SK-N-SH (cell line): ENCODE data around the gene SSUH2. TPM values are rescaled to one million over a fixed set of nuclear protein-coding genes. Genes with fewer than 3 reads are reported as not detected.

ENCODE experiments used
- CTCF ChIA-PET: fragments of 300-600, 350-600 bp; formaldehyde crosslinking; extraction: SDS; loops from one replicate; lab custom pipeline; 2021; lab: Yijun Ruan, JAX
- POLR2A ChIA-PET: fragments of 350-600 bp; sonication (Branson Sonifier 250); formaldehyde crosslinking; extraction: SDS; loops from one replicate; lab custom pipeline; 2020; ENCODE audit warnings: antibody characterized with exemption, inconsistent platforms; lab: Yijun Ruan, JAX
- DNase-seq: peaks from one replicate; pipeline ENCODE4 v3.0.0; 2012
- H2AFZ ChIP-seq: fragments of 200-600 bp; sonication (generic); 2 replicates; pipeline ENCODE4 v1.8.1; 2016; ENCODE audit warnings: antibody characterized with exemption, mild to moderate bottlenecking, low read depth
- H3F3A ChIP-seq: fragments of 200-600 bp; sonication (generic); replicated peaks from 2 replicates; pipeline ENCODE3; 2016; ENCODE audit warnings: antibody characterized with exemption, mild to moderate bottlenecking; ENCODE audit not compliant: insufficient read depth
- H3K27ac ChIP-seq, 2 experiments: fragments of 200-500 bp in 1 of 2; fragments of 200-600 bp in 1 of 2; sonication (Bioruptor generic) in 1 of 2; sonication (generic), shearing (Covaris generic) in 1 of 2; 2 replicates each; pipeline versions ENCODE4 v1.5.1 to v1.6.1; 2014 to 2016; ENCODE audit warnings: low read depth in 2 of 2, inconsistent platforms in 1 of 2, low read length in 1 of 2, mild to moderate bottlenecking in 1 of 2, mixed read lengths in 1 of 2
- H3K27me3 ChIP-seq: fragments of 200-600 bp; sonication (generic), shearing (Covaris generic); 2 replicates; pipeline ENCODE4 v1.6.1; 2016; ENCODE audit warnings: mixed run types; ENCODE audit not compliant: insufficient read depth
- H3K36me3 ChIP-seq, 2 experiments: fragments of 200-500 bp in 1 of 2; fragments of 200-600 bp in 1 of 2; sonication (Bioruptor generic) in 1 of 2; sonication (generic) in 1 of 2; replicated peaks in 1 of 2; 2 replicates each; pipeline versions ENCODE3 to v1.5.1; 2014 to 2016; ENCODE audit warnings: low read length in 1 of 2, mild to moderate bottlenecking in 1 of 2; ENCODE audit not compliant: insufficient read depth in 2 of 2, control insufficient read depth in 1 of 2
- H3K4me1 ChIP-seq, 2 experiments: fragments of 200-500 bp in 1 of 2; fragments of 200-600 bp in 1 of 2; sonication (Bioruptor generic) in 1 of 2; sonication (generic), shearing (Covaris generic) in 1 of 2; 2 replicates each; pipeline versions ENCODE4 v1.5.1 to v1.6.1; 2014 to 2016; ENCODE audit warnings: low read depth in 1 of 2, low read length in 1 of 2, mixed run types in 1 of 2; ENCODE audit not compliant: insufficient read depth in 2 of 2, control insufficient read depth in 1 of 2
- H3K4me2 ChIP-seq: fragments of 200-600 bp; sonication (generic), shearing (Covaris generic); 2 replicates; pipeline ENCODE4 v1.6.1; 2017; ENCODE audit warnings: mixed run types
- H3K4me3 ChIP-seq, 2 experiments: fragments of 200-500 bp in 1 of 2; fragments of 200-600 bp in 1 of 2; sonication (Bioruptor generic) in 1 of 2; sonication (generic), shearing (Covaris generic) in 1 of 2; 2 replicates each; pipeline versions ENCODE4 v1.5.1 to v1.8.1; 2014 to 2016; ENCODE audit warnings: low read depth in 2 of 2, inconsistent platforms in 1 of 2, low read length in 1 of 2, mild to moderate bottlenecking in 1 of 2, mixed read lengths in 1 of 2, moderate library complexity in 1 of 2
- H3K79me2 ChIP-seq: fragments of 200-600 bp; sonication (generic); 2 replicates; pipeline ENCODE4 v1.8.1; 2017; ENCODE audit warnings: mild to moderate bottlenecking; ENCODE audit not compliant: insufficient read depth
- H3K9ac ChIP-seq: fragments of 200-600 bp; sonication (generic); 2 replicates; pipeline ENCODE4 v1.6.1; 2017; ENCODE audit warnings: mixed run types
- H3K9me2 ChIP-seq: fragments of 200-600 bp; sonication (generic); 2 replicates; pipeline ENCODE4 v1.6.1; 2017; ENCODE audit warnings: mixed run types
- H3K9me3 ChIP-seq: fragments of 200-600 bp; sonication (generic); 2 replicates; pipeline ENCODE4 v1.6.1; 2017; ENCODE audit warnings: mixed run types, mild to moderate bottlenecking, moderate library complexity
- H4K20me1 ChIP-seq: fragments of 200-600 bp; sonication (generic); 2 replicates; pipeline ENCODE4 v1.6.1; 2017; ENCODE audit warnings: mild to moderate bottlenecking, mixed run types; ENCODE audit not compliant: insufficient read depth
- FOXJ3 ChIP-seq: sonication (generic); formaldehyde crosslinking; IDR thresholded peaks from 2 replicates; pipeline ENCODE4 v1.5.1; 2020; ENCODE audit warnings: mild to moderate bottlenecking, missing genetic modification reagents
- FOXM1 ChIP-seq: IDR thresholded peaks from 2 replicates; pipeline ENCODE4 v1.4.0; 2012; ENCODE audit warnings: low read depth, mild to moderate bottlenecking
- GATA2 ChIP-seq: sonication (generic); formaldehyde crosslinking; IDR thresholded peaks from 2 replicates; pipeline ENCODE4 v1.5.0; 2020; ENCODE audit warnings: mild to moderate bottlenecking, missing genetic modification reagents
- MXI1 ChIP-seq: IDR thresholded peaks from 2 replicates; pipeline ENCODE4 v1.6.1; 2012; ENCODE audit warnings: mild to moderate bottlenecking, low read depth, low read length, improper control_type of control experiment
- NFIC ChIP-seq: IDR thresholded peaks from 2 replicates; pipeline ENCODE4 v1.4.0; 2012; ENCODE audit warnings: borderline replicate concordance
- NRF1 ChIP-seq: IDR thresholded peaks from 2 replicates; pipeline ENCODE4 v1.6.1; 2012; ENCODE audit warnings: low read depth, mild to moderate bottlenecking, low read length
- RAD21 ChIP-seq: IDR thresholded peaks from 2 replicates; pipeline ENCODE4 v1.6.1; 2012; ENCODE audit warnings: mild to moderate bottlenecking, low read length
- RFX5 ChIP-seq: IDR thresholded peaks from 2 replicates; pipeline ENCODE4 v1.6.1; 2012; ENCODE audit warnings: mild to moderate bottlenecking, improper control_type of control experiment, low read length
- RXRA ChIP-seq: IDR thresholded peaks from 2 replicates; pipeline ENCODE4 v1.4.0; 2012; ENCODE audit warnings: low read depth, mild to moderate bottlenecking, borderline replicate concordance
- SMC3 ChIP-seq: IDR thresholded peaks from 2 replicates; pipeline ENCODE4 v1.6.1; 2012; ENCODE audit warnings: low read depth, low read length, improper control_type of control experiment
- TAF1 ChIP-seq: IDR thresholded peaks from 2 replicates; pipeline ENCODE4 v1.6.1; 2012; ENCODE audit warnings: low read depth, mild to moderate bottlenecking, low read length, moderate library complexity, borderline replicate concordance
- YY1 ChIP-seq: IDR thresholded peaks from 2 replicates; pipeline ENCODE4 v1.4.0; 2012; ENCODE audit warnings: low read depth, mild to moderate bottlenecking
- WGBS: methylation state at CpG from one replicate; pipeline ENCODE4 v1.1.6; 2017; ENCODE audit warnings: low lambda C conversion rate; 5-methylcytosine and 5-hydroxymethylcytosine counted together
- polyA plus RNA-seq, 3 experiments: library from polyadenylated mRNA; depleted of rRNA; stranded (reverse); fragments of >200 nt; gene quantifications; 2 replicates each; pipeline ENCODE4 v1.2.3, GENCODE V29; 2012
- TF ChIP-seq, protein P1 (sequence below): IDR thresholded peaks from 2 replicates; pipeline ENCODE4 v1.4.0; 2012; ENCODE audit warnings: low read depth, borderline replicate concordance
- TF ChIP-seq, protein P2 (sequence below): IDR thresholded peaks from 2 replicates; pipeline ENCODE4 v1.4.0; 2012; ENCODE audit warnings: low read depth, borderline replicate concordance
- TF ChIP-seq, protein P3 (sequence below): IDR thresholded peaks from 2 replicates; pipeline ENCODE4 v1.4.0; 2012; ENCODE audit warnings: low read depth
- TF ChIP-seq, protein P4 (sequence below): fragments of 150-350 bp; IDR thresholded peaks from 2 replicates; pipeline ENCODE4 v1.6.1; 2017; ENCODE audit warnings: antibody characterized with exemption, low read length, low read depth, borderline replicate concordance
- TF ChIP-seq, protein P5 (sequence below): IDR thresholded peaks from 2 replicates; pipeline ENCODE4 v1.6.1; 2012; ENCODE audit warnings: mild to moderate bottlenecking, low read depth, low read length, moderate library complexity

Gene SSUH2
- polyA plus RNA-seq, 1 of the 3 experiments (the other 2 are of a cell fraction): 0.18 TPM

DNA sequence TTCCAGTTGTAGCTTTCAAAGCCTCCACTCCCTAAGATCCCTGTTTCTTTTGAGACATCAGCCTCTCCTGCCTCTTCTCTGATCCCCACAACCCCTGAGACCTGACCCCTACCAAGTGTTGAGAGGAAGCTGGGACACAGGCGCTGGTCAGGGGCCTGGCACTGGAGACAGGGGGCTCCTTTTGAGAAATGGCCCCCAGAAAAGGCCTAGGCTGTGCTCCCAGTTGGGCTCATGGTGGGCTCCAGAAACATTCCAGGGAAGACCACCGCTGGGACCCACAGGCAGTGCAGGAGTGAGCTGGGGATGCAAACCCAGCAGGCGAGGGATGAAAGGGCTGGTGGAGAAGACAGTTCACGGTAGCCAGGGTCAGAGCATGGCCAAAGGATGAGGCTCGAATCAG, 16.6 kb downstream of the SSUH2 start (continued):
- TF ChIP-seq, protein P1, sequence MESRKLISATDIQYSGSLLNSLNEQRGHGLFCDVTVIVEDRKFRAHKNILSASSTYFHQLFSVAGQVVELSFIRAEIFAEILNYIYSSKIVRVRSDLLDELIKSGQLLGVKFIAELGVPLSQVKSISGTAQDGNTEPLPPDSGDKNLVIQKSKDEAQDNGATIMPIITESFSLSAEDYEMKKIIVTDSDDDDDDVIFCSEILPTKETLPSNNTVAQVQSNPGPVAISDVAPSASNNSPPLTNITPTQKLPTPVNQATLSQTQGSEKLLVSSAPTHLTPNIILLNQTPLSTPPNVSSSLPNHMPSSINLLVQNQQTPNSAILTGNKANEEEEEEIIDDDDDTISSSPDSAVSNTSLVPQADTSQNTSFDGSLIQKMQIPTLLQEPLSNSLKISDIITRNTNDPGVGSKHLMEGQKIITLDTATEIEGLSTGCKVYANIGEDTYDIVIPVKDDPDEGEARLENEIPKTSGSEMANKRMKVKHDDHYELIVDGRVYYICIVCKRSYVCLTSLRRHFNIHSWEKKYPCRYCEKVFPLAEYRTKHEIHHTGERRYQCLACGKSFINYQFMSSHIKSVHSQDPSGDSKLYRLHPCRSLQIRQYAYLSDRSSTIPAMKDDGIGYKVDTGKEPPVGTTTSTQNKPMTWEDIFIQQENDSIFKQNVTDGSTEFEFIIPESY: no peak
- no peak for TF ChIP-seq SMC3
- no peak for TF ChIP-seq TAF1

DNA sequence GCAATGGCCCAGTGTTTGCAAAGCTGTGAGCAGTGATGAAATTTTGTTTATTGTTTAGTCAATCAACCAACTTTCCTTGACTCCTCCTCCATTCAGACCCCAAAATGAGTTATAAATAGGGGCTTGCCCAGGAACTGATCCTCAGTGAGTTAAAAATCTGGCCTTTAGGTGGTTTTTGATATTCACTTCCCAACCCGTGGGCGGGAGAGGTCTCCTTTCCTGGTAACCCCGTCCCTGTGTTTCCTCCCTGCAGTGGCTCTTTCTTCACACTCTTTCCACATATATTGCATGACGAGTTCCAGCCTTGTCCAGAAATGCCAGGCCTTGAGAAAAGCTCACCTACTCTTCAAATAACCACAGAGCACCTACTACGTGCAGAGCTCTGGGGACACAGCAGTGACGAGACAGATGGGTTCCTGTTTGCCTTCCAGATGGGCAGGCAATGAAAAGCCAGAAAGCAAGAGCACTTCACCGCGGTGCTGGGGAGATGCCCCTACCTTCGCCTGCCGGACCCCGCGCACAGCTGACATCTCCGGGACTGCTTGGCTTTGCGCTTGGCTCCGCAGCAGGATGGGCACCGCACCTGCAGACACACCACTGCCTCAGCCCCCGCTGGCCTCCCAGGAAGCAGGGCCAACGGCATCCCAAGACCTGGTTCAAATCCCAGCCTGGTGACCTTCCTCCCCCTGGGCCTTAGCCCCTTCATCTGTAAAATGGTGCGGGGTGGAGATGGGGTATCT, 17.2 kb downstream of the SSUH2 start:
- Histone ChIP-seq H3K27ac (no peak overlapping the region), H3K36me3 (no peaks in the 10 kb centered on the region), H3K27me3 (no peaks in the 10 kb centered on the region), H3K9me2 (no peaks in the 10 kb centered on the region), H3K4me2 (no peak overlapping the region), H2AFZ (no peak overlapping the region), H3K9me3 (no peaks in the 10 kb centered on the region), H3F3A (no peaks in the 10 kb centered on the region), H3K79me2 (no peaks in the 10 kb centered on the region), H3K4me1 (peaks cover 0 to 28% of the 10 kb centered on the region in 2 experiments; a peak in 1 of 4 replicates), H4K20me1 (no peaks in the 10 kb centered on the region), H3K4me3 (no peak overlapping the region), H3K9ac (no peak overlapping the region)
- DNase-seq: no peak
- no peak for TF ChIP-seq RXRA
- TF ChIP-seq NRF1: no peak
- TF ChIP-seq FOXJ3 (CRISPR knock-in tag): no peak
- TF ChIP-seq, protein P2, sequence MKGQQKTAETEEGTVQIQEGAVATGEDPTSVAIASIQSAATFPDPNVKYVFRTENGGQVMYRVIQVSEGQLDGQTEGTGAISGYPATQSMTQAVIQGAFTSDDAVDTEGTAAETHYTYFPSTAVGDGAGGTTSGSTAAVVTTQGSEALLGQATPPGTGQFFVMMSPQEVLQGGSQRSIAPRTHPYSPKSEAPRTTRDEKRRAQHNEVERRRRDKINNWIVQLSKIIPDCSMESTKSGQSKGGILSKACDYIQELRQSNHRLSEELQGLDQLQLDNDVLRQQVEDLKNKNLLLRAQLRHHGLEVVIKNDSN: no peak
- TF ChIP-seq SMC3: no peak
- no peak for TF ChIP-seq MXI1
- 91% methylated on average over 19 of the region's 19 CpGs for WGBS
- ChIA-PET POLR2A (no interaction called here), CTCF (interaction anchor here (0.6 to 1.4 kb wide), 6 partner anchors 22 to 211 kb away, joined by 3 to 5 read pairs (median 3); partner anchors contain the start of gene OXTR)

DNA sequence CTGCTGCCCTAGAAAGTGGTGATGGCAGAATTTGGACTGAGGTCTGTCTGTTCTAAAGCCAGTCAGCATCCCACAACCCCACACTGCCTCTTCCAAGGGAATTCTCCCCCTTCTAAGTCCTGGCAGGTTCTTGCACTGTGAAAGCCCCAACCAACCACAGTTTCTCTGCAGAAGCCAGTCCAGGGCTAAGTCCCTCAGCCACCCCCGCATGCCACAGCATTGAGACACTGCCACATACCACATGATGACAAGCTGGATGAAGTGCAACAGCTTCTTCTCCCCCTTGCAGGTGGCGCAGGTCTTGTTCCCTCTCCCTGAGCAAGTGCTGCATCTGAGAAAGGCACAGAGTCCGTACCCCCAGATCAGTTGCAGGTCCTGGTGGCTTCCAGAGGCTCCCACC, 18.6 kb downstream of the SSUH2 start:
- H3K36me3 ChIP-seq: no peaks in the 10 kb centered on the region
- TF ChIP-seq, protein P3, sequence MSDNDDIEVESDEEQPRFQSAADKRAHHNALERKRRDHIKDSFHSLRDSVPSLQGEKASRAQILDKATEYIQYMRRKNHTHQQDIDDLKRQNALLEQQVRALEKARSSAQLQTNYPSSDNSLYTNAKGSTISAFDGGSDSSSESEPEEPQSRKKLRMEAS: no peak
- TF ChIP-seq YY1 (no peak), GATA2 (CRISPR knock-in tag) (no peak), RFX5 (no peak), FOXJ3 (CRISPR knock-in tag) (no peak), NFIC (no peak), RAD21 (no peak), FOXM1 (no peak)
- TF ChIP-seq, protein P4, sequence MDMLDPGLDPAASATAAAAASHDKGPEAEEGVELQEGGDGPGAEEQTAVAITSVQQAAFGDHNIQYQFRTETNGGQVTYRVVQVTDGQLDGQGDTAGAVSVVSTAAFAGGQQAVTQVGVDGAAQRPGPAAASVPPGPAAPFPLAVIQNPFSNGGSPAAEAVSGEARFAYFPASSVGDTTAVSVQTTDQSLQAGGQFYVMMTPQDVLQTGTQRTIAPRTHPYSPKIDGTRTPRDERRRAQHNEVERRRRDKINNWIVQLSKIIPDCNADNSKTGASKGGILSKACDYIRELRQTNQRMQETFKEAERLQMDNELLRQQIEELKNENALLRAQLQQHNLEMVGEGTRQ: no peak
- TF ChIP-seq, protein P5, sequence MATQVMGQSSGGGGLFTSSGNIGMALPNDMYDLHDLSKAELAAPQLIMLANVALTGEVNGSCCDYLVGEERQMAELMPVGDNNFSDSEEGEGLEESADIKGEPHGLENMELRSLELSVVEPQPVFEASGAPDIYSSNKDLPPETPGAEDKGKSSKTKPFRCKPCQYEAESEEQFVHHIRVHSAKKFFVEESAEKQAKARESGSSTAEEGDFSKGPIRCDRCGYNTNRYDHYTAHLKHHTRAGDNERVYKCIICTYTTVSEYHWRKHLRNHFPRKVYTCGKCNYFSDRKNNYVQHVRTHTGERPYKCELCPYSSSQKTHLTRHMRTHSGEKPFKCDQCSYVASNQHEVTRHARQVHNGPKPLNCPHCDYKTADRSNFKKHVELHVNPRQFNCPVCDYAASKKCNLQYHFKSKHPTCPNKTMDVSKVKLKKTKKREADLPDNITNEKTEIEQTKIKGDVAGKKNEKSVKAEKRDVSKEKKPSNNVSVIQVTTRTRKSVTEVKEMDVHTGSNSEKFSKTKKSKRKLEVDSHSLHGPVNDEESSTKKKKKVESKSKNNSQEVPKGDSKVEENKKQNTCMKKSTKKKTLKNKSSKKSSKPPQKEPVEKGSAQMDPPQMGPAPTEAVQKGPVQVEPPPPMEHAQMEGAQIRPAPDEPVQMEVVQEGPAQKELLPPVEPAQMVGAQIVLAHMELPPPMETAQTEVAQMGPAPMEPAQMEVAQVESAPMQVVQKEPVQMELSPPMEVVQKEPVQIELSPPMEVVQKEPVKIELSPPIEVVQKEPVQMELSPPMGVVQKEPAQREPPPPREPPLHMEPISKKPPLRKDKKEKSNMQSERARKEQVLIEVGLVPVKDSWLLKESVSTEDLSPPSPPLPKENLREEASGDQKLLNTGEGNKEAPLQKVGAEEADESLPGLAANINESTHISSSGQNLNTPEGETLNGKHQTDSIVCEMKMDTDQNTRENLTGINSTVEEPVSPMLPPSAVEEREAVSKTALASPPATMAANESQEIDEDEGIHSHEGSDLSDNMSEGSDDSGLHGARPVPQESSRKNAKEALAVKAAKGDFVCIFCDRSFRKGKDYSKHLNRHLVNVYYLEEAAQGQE: no peak
- TF ChIP-seq, all 33 proteins: peak for 0
- WGBS: 92% methylated on average over 3 of the region's 3 CpGs
- Histone ChIP-seq H3K27ac (no peak overlapping the region), H3K4me2 (no peak overlapping the region), H4K20me1 (no peaks in the 10 kb centered on the region), H3K4me1 (peaks cover 0 to 26% of the 10 kb centered on the region in 2 experiments; a peak in 1 of 4 replicates), H2AFZ (no peak overlapping the region), H3F3A (no peaks in the 10 kb centered on the region), H3K27me3 (no peaks in the 10 kb centered on the region), H3K79me2 (no peaks in the 10 kb centered on the region), H3K9ac (no peak overlapping the region), H3K4me3 (no peak overlapping the region), H3K9me2 (no peaks in the 10 kb centered on the region), H3K9me3 (no peaks in the 10 kb centered on the region)
- CTCF ChIA-PET: interaction anchor here (0.9 to 1.4 kb wide), 5 partner anchors 10 to 301 kb away, joined by 3 to 12 read pairs (median 4); no protein-coding TSS in a partner anchor
- POLR2A ChIA-PET: interaction anchor here (1.2 kb wide), 1 partner anchor 124 kb away, joined by 3 read pairs; the partner anchor contains the start of gene LMCD1
- DNase-seq: no peak
